Muscle of leg (tissue), 11 donors: ENCODE data around the gene DAGLA. TPM values are rescaled to one million over a fixed set of nuclear protein-coding genes. Genes with fewer than 3 reads are reported as not detected.

ENCODE experiments used
- DNase-seq: peaks from one replicate; pipeline ENCODE4 v3.0.0; 2013
- H3K27ac ChIP-seq: one replicate; pipeline ENCODE4 v1.5.1; 2013; ENCODE audit warnings: mild to moderate bottlenecking, low read length, control low read depth
- H3K27me3 ChIP-seq: one replicate; pipeline ENCODE4 v1.6.1; 2013; ENCODE audit warnings: low read length; ENCODE audit not compliant: control insufficient read depth, insufficient read depth
- H3K36me3 ChIP-seq: one replicate; pipeline ENCODE4 v1.6.1; 2013; ENCODE audit warnings: low read length; ENCODE audit not compliant: control insufficient read depth, insufficient read depth
- H3K4me1 ChIP-seq: one replicate; pipeline ENCODE4 v1.6.1; 2013; ENCODE audit warnings: low read length; ENCODE audit not compliant: control insufficient read depth, insufficient read depth
- H3K4me3 ChIP-seq: one replicate; pipeline ENCODE4 v1.5.1; 2013; ENCODE audit warnings: low read length, control low read depth
- H3K9me3 ChIP-seq: replicated peaks from 2 replicates; pipeline ENCODE4 v1.6.1; 2013; ENCODE audit warnings: low read depth, low read length; ENCODE audit not compliant: control insufficient read depth
- WGBS: methylation state at CpG from one replicate; pipeline ENCODE4 v1.1.5; 2013; ENCODE audit warnings: missing lambda C conversion rate; ENCODE audit not compliant: insufficient coverage; 5-methylcytosine and 5-hydroxymethylcytosine counted together
- polyA plus RNA-seq, 8 donors: library from polyadenylated mRNA; unstranded; fragments of 120-200 nt; gene quantifications; one replicate each; pipeline versions ENCODE4 v1.2.1 to v1.2.3, GENCODE V29; 2013; ENCODE audit warnings: inconsistent platforms in 1 of 8, low replicate concordance in 1 of 8; ENCODE audit not compliant: insufficient read length in 8 of 8, insufficient read depth in 1 of 8
- total RNA-seq: library from RNA; stranded (reverse); fragments of 120-200 nt; gene quantifications from one replicate; pipeline ENCODE4 v1.2.4, GENCODE V29; 2013

DAGLA gene
- total and polyA plus RNA-seq, 9 donors, result 2.0 to 6.4 (median 4.7) TPM

- peaks cover 7% of the 10 kb centered on the region for H3K4me1 ChIP-seq
- no peaks in the 10 kb centered on the region for H3K9me3 ChIP-seq
- 88% methylated on average over 10 of the region's 15 CpGs for WGBS
- H3K27ac ChIP-seq, result no peak overlapping the region
- H3K36me3 ChIP-seq, result no peaks in the 10 kb centered on the region
- H3K4me3 ChIP-seq, result no peak overlapping the region
- no peaks in the 10 kb centered on the region for H3K27me3 ChIP-seq
- DNase-seq, result no peak
Measured at GRCh38 chr11:61771195-61771894, 91.2 kb downstream of the DAGLA start.

GRCh38 chr11:61771985-61772455 is 91.8 kb downstream of the DAGLA start:
- no peak overlapping the region for H3K4me3 ChIP-seq
- no peak for DNase-seq
- H3K9me3 ChIP-seq, result no peaks in the 10 kb centered on the region
- H3K4me1 ChIP-seq, result peaks cover 8% of the 10 kb centered on the region
- H3K36me3 ChIP-seq, result no peaks in the 10 kb centered on the region
- no peaks in the 10 kb centered on the region for H3K27me3 ChIP-seq
- H3K27ac ChIP-seq, result no peak overlapping the region
- WGBS, result 29% methylated on average over 1 of the region's 7 CpGs

GRCh38 chr11:61773356-61773755 is 93.2 kb downstream of the DAGLA start:
- H3K4me3 ChIP-seq, result no peak overlapping the region
- no peaks in the 10 kb centered on the region for H3K36me3 ChIP-seq
- H3K4me1 ChIP-seq, result peaks cover 16% of the 10 kb centered on the region
- no peak overlapping the region for H3K27ac ChIP-seq
- peaks cover 7% of the 10 kb centered on the region for H3K27me3 ChIP-seq
- H3K9me3 ChIP-seq, result no peaks in the 10 kb centered on the region
- 32% methylated on average over 3 of the region's 10 CpGs for WGBS
- no peak for DNase-seq

- H3K4me1 ChIP-seq, result peaks cover 16% of the 10 kb centered on the region
- H3K4me3 ChIP-seq, result no peak overlapping the region
- 73% methylated on average over 17 of the region's 18 CpGs for WGBS
- no peaks in the 10 kb centered on the region for H3K36me3 ChIP-seq
- no peaks in the 10 kb centered on the region for H3K9me3 ChIP-seq
- no peak for DNase-seq
- no peak overlapping the region for H3K27ac ChIP-seq
- H3K27me3 ChIP-seq, result peaks cover 7% of the 10 kb centered on the region
Measured at GRCh38 chr11:61773809-61774208, 93.6 kb downstream of the DAGLA start.

- peaks cover 16% of the 10 kb centered on the region for H3K4me1 ChIP-seq
- no peak overlapping the region for H3K27ac ChIP-seq
- H3K9me3 ChIP-seq, result no peaks in the 10 kb centered on the region
- H3K27me3 ChIP-seq, result peaks cover 7% of the 10 kb centered on the region
- H3K4me3 ChIP-seq, result no peak overlapping the region
- WGBS, result 70% methylated on average over 7 of the region's 12 CpGs
- DNase-seq, result no peak
- no peaks in the 10 kb centered on the region for H3K36me3 ChIP-seq
Measured at GRCh38 chr11:61774411-61774810, 94.2 kb downstream of the DAGLA start.

- no peaks in the 10 kb centered on the region for H3K9me3 ChIP-seq
- no peak overlapping the region for H3K27ac ChIP-seq
- H3K4me1 ChIP-seq, result peaks cover 16% of the 10 kb centered on the region
- no peaks in the 10 kb centered on the region for H3K36me3 ChIP-seq
- peaks cover 7% of the 10 kb centered on the region for H3K27me3 ChIP-seq
- WGBS, result 96% methylated on average over 6 of the region's 6 CpGs
- H3K4me3 ChIP-seq, result no peak overlapping the region
- DNase-seq, result no peak
Measured at GRCh38 chr11:61775106-61775505, 94.9 kb downstream of the DAGLA start.

- DNase-seq, result no peak
- Histone ChIP-seq H3K36me3 (no peaks in the 10 kb centered on the region), H3K27ac (no peak overlapping the region), H3K27me3 (peaks cover 7% of the 10 kb centered on the region), H3K9me3 (no peaks in the 10 kb centered on the region), H3K4me3 (no peak overlapping the region), H3K4me1 (peaks cover 16% of the 10 kb centered on the region)
- WGBS, result 83% methylated on average over 17 of the region's 20 CpGs
Measured at GRCh38 chr11:61775606-61776554, 95.7 kb downstream of the DAGLA start.

GRCh38 chr11:61776561-61777075 is 96.4 kb downstream of the DAGLA start:
- Histone ChIP-seq H3K4me1 (peaks cover 21% of the 10 kb centered on the region), H3K9me3 (no peaks in the 10 kb centered on the region), H3K27me3 (peaks cover 7% of the 10 kb centered on the region), H3K27ac (no peak overlapping the region), H3K36me3 (no peaks in the 10 kb centered on the region), H3K4me3 (no peak overlapping the region)
- peak; percentile 36 for DNase-seq
- 71% methylated on average over 8 of the region's 9 CpGs for WGBS

GRCh38 chr11:61777234-61778090 is 97.3 kb downstream of the DAGLA start:
- peak; percentile 47 for DNase-seq
- H3K4me3 ChIP-seq, result peak overlapping the region; percentile 15
- H3K27ac ChIP-seq, result no peak overlapping the region
- no peaks in the 10 kb centered on the region for H3K9me3 ChIP-seq
- peaks cover 7% of the 10 kb centered on the region for H3K27me3 ChIP-seq
- peaks cover 24% of the 10 kb centered on the region for H3K4me1 ChIP-seq
- 39% methylated on average over 51 of the region's 67 CpGs for WGBS
- H3K36me3 ChIP-seq, result no peaks in the 10 kb centered on the region
